Lung microvascular endothelial cell (primary cell): ENCODE data around the gene PSMB2. TPM values are rescaled to one million over a fixed set of nuclear protein-coding genes. Genes with fewer than 3 reads are reported as not detected.

Source experiments
- DNase-seq, 2 donors: peaks; one replicate each; pipeline versions ENCODE4 v3.0.0 to v3.0.0-alpha.2; 2010; ENCODE audit warnings: low read depth in 2 of 2
- total RNA-seq: library from RNA; depleted of rRNA; stranded (reverse); fragments of >200 nt; gene quantifications from 2 replicates; pipeline ENCODE4 v1.2.1, GENCODE V29; 2014

Gene PSMB2
- total RNA-seq, 1 donor from 2014 or later, result 13.5 TPM

DNA sequence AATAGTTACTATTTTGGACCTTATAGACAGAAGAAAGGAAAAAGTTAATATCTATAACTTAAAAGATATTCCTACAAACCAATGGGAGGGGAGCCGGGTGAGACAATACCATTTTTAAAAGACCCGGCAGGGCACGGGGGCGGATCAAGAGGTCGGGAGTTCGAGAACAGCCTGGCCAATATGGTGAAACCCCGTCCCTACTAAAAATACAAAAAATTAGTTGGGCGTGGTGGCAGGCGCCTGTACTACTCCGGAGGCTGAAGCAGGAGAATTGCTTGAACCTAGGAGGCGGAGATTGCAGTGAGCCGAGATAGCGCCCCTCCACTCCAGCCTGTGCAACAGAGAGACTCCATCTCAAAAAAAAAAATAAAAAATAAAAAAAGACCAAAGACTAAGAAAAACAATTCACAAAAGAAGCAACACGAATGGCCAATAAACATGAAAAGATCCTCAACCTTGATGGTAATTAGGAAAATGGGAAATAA lies 1.2 kb upstream of the PSMB2 start:
- no peak for DNase-seq

DNA sequence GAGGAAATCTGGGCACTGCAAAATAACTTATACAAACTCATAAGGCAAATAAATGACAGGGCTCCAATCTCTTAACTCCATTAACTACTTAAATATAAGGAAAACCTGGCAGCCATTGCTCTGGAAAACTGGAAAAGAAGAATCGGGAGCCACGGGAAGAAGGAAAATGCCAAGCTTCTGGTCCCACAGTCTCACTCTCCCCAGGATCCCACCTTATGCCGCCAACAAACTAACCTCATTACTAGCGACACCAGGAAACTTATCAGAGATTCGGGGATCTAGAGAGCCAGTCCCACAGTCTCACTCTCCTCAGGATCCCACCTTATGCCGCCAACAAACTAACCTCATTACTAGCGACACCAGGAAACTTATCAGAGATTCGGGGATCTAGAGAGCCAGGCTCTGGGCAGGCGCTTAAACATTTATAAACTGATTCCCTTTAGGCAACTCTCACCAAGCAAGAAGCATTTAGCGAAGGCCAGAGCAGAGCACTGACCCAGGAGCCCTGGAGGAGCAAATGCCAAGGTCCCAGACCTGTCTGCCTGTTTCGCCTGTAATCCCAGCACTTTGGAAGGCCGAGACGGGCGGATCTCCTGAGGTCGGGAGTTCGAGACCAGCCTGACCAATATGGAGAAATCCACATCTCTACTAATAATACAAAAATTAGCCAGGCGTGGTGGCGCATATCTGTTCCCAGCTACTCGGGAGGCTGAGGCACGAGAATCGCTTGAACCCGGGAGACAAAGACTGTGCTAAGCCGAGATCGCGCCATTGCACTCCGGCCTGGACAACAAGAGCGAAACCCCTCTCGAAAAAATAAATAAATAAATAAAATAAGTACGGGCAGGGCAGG lies 720 bp downstream of the PSMB2 start:
- no peak for DNase-seq

DNA sequence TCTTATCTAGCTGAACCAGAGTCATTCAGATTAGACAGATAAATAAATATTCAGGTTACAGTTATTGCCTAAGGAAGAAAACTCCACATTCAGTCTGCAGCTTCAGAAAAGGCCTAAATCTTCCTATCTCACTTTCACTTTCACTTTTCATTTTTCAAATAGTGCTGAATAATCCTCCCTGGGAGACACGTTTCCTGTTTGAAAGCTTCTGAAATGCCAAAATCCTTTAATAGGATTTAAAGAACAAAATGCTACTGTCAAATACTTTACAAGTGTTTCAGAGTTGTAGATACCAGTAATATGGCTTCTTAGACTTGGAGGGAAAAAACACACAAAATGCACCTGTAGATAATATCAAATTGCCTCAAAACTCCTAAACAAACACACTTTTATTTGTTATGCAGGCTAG lies 3.9 kb downstream of the PSMB2 start:
- DNase-seq, result peak; percentile 64 to 67

DNA sequence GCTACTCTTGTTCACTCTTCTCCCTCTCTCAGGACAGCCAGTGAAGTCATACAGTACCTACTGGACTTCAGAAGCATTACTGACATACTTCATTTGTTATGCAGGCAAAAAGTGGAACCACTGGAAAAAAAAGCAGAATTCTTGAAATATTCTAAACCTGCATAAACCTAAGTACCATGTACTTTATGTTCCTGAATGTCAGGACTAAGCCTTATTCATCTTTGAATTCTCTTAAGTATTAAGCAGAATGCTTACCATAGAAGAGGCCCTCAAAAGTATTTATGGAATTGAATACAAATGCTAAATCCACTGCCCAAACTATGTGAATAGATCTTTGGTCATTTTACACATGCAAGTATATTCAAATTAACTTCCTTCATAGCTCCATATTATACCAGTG lies 7.8 kb downstream of the PSMB2 start:
- no peak for DNase-seq

DNA sequence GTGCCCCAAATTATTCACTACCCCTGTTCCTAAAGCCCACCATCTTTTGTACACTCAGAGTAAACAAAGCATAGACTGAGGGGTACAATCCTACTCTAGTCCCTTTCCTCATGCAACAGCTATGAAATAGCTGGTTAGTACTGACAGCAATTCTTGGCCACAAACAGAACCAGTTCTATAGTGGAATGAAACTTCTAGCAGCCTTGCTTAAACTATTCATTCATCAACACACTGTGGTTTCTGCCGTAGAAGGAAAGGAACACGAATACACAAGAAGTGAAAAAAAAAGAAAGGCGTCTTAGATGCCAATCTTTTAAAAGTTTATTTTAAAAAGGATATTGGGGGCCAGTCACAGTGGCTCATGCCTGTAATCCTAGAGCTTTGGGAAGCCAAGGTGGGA lies 9.9 kb downstream of the PSMB2 start:
- no peak for DNase-seq

DNA sequence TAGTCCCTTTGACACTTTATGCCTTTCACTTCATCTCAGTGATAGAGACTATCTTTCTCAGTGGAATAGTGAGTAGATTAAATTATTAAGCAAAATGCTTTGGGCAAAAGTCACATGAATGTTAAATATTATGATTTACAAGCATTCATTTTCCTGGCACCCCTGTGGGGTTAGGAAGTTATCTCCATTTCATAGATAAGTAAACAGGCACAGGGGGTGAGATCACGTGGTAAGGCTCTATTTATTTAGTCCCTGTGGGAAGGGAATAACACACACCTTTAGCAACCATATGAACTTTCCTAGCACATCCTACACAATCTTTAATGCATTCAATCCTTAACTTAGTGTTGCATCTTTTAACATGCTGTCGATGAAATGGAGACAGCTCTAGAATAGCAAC lies 12.3 kb downstream of the PSMB2 start:
- peak in 1 of 2 donors; percentile 55 for DNase-seq

DNA sequence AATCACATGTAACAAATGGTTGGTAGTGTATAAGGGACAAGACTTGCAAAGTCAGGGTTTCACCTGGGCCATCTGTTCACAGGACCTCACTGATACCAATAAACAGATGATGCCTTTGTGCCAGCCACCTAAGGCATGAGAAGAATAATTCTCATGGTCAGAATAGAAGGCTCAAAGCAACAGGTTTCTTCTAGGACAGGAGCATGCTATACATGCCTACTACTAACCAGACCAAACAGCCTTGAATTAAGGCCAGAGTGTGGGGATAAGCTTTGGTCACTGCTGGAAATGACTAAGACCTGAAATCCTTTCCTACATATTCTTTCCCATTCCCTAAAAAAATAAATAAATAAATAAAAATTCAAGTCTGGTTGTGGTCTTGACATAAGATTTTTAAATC lies 17.5 kb downstream of the PSMB2 start:
- DNase-seq, result peak in 1 of 2 donors; percentile 5

DNA sequence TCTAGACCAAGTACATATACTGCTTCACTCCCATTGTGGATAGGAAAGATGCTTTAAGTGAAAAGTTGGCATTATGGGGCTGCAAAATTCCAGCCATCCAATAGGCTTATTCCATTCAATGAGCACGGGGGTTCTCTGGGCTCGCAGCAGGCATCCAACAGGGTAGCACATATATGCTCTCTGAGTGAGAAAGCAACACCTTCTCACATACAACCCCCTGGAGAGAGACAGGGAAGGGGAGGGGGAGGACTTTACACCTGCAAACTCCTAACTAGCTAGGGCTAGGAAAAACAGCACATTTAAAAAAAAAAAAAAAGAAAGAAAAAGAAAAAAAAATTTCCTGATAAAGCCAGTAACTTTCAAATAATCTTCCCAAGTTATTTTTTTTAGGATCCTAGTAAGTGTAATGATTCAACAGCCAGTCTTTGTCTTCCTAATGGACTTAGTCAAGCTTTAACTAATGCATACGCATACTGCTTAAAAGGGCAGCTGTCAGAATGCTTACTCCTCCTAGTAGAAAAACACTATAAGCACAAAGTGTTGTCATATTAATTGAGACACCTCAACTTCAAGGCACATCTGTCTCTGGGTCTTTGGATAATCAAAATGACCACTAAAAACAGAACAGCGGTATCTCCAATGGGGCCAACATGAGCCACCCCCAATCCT lies 18.7 kb downstream of the PSMB2 start:
- DNase-seq, result no peak

DNA sequence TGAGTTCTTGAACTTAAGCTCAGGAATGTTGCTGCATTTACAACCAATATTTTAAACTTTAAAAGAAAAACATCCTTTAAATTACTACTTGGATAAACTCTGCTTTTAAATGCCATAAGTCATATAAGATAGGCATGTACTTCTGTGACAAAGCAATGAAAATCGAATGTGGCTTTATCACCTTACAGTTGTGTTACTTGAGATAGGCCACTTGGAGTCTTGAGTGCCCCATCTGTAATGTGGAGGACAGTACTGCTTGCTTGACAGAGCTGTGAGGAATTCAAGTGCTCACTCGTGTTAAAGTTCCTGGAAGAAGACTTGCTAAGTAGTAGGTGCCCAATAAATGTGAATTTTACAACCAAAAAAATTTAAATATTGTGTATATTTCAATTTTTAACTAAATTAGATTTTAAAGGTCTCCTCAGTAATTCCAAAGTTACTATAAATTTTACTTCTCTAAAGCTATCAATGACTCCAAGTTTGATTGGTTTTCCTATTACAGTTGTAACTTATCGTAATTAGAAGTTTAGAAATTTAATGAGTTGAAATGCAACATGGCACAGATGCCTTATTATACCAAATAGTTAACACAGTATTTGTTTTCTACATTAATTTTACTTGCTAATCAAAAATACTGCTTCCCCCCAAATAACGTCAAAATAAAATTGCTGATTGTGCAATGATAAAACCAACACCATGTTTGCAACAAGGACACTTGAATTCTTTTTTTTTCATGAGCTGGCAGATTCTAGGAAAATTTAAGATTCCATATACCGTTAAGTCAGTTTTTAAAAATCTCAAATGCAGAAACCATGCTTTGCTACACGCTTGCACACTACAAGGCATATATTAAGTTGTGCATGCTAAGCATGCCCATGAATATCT lies 21.8 kb downstream of the PSMB2 start:
- DNase-seq, result no peak

DNA sequence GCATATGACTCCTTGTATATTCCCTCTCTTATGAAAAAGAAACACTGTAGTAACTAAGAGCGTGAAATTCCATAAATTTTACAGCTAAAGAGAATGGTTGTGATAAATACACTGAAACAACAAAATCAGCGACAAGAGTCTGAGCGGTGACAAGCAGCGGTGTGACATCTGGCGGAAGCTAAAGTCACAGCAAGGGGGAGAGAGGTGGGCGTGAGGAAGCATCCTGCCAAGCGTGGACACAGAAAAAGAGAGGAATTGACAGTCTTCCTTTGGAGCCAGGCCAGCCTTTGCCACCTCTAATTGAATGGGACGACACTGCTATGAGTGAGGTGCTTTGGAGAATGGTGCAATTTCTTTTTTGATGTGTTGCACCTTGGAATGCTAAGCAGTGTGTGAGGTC lies 25.9 kb downstream of the PSMB2 start:
- DNase-seq, result peak in 1 of 2 donors; percentile 43

DNA sequence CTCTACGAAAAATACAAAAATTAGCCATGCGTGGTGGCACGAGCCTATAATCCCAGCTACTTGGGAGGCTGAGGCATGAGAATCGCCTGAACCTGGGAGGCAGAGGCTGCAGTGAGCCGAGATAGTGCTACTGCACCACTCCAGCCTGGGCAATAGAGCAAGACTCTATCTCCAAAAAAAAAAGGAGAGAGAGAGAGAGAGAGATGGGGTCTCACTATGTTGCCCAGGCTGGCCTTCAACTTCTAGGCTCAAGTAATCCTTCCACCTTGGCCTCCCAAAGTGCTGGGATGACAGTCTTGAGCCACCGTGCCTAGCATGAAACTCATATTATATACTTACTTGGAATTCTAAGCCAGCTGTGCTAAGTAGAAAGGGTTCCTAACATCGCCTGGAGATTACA lies 29.7 kb downstream of the PSMB2 start:
- DNase-seq, result no peak

DNA sequence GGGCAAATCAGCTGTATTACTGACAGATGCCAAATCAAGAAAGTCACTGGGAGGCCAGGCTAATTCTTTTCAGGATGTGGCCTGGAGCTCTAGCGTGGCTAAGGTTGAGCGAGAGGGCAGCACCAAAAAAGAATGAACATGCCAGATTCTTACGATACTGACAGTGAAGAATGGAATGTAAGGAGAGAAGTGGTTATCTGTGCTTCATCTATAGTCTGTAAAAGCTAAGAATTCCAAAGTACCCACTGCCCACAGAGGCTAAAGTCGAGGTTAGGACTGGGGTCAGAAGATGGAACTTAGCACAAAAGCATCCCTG lies 35.5 kb downstream of the PSMB2 start:
- no peak for DNase-seq

DNA sequence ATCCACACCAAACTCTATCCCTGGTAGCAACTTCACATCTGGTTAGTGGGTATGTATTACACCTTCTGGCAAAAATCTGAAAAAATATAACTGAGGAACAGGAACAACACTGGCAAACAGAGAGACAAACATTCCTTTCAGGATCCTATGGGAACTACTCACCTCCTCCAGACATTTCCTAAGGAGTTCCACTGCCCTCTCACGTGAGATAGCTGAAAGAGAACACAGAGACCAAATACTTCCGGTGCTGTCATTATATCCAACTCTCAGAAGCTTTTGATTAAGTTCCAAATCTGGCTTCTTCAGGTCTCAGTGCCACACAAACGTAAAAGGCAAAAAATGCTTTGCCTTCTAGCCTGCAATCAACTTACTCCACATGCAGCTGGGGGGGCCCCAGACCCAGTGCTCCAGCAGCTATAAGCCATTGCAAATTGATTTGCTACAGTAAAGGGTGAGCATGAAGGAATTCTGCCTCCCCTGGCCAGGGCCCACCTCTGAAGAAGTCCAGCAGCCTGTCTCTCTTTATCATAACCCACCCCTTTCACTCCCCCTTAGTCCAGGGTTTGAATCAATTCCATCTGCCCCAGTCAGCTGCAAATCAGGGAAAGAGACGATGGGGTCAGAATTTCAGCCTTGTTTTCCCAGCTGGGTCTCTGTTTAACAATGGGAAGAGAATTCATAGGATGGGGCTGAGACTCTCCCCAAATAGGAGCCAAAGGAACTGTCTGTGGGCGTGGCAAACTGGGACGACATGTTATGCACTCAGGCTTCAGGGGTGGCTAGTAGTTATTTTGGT lies 36.1 kb downstream of the PSMB2 start:
- no peak for DNase-seq

DNA sequence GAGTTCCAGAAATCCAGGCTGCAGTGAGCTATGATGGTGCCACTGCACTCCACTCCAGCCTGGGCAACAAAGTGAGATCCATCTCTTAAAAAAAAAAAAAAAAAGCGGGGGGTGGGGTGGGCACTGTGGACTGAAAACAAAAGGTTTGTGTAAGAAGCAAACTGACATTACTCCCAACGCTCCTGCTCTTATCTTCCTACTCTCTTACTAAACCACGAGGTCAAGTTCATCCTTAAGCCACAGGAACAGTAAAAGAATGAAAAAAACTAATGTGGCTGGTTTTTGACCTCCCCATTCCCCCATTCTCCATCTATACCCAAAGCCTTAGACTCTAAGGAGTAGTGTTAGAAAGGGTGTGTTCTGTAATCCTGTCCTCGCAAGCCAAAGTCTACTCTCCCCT lies 37.4 kb downstream of the PSMB2 start:
- no peak for DNase-seq

DNA sequence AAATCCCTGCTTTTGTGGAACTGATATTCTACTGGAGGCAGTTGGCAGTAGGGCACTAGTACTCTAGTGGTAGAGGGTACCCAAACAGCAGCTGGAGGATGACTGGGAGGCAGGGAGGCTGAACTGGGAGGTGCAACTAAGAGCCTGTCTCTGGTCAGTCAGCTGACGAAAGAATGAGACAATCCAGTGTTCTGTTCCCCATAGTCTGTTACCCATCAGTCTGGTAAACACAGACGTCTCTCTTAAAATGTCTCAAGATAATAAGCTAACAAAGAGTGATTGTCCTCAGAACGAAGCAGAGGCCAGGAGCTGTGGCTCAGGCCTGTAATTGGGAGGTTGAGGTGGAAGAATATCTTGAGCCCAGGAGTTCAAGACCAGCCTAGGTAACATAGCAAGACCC lies 37.9 kb downstream of the PSMB2 start:
- DNase-seq, result no peak

DNA sequence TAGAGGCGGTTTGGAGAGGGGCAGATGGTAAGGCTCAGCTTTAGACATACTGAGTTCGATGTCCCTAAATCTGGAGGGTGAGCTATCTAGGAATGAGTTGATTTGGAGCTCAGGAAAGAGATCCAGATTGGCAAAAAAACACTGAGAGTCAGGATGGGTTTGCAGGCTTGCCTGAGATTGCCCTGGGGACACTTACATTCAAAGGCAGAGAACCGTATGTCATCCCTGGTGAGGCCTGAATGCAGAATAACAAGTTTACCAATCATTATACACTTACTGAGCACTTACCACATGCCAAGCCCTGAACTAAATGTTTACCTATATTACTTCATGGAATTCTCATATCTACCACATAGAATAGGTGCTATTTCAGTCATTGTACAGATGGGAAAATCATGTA lies 40.7 kb downstream of the PSMB2 start:
- no peak for DNase-seq

DNA sequence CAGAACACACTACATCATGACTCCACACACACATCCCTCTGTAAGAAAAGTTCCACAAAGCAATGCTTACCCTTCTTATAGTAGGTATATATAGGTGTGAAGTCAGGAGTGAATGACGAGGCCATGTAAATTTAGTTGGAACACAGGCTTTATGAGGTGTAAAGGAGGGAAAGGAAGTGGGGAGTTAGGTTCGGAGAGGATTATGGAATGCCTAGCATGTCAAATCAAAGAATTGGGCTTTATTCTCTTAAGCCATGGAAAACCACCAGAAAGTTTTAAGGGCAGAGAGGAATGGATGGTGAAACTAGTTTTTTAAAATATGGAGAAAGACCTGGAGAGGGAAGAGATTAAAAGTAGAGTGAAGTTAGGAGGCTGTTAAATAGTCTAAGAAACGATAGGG lies 41.9 kb downstream of the PSMB2 start:
- DNase-seq, result no peak

DNA sequence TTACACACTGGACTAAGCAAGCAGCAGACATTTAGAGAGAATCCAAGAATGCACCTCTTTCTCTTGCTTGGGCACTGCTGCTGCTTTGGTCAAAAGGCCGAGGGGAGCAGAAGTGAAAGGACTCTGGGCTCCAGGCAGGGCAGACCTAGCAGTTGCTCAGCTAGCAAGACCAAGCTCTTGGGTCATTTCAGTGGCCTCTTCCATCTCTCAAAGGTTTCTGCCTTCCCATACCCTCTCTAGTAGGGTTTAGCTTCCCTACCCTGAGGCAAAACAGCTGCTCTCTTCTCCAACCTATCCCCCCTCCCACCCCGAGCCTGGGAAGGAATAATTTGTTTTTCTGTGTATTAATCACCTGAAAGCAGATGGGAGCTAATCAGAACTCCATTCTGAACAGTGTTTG lies 42.4 kb downstream of the PSMB2 start:
- no peak for DNase-seq

DNA sequence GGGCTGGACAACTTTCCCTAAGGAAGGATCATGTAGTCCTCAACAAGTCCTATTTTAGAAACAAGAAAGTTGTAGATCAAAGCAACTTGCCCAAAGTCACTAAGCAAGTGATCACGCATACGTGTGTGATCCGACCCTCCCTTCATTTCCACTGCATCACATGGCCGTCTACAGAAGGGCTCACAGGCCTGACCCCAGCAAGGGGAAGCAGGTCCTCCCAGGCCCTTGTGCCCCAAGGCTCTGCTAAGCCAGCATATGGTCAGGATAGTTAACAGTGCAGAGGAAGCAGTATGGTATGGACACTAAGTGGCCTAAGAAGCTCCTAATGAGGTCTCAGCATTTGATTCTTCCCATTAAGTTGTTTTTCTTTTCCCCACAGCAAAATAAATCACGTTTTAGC lies 43.5 kb downstream of the PSMB2 start:
- DNase-seq, result no peak

DNA sequence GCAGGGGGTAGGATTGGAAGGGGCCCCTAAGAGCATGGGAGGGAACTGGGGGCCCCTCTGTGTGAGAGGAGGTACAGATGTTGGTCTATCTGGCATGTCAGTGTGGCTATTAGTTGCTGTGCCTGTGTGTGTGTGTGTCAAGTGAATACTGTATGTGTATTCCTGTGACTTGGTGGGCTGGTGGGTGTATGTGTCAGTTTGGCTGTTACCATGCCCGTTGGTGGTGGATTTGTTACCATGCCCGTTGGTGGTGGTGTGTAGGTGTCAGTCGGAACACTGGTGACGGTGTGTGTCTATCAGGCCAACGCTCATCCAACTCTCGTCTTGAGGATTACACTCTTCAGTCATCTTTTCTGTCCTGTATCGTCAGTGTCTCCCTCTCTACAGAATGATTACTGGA lies 45.6 kb downstream of the PSMB2 start:
- DNase-seq, result no peak

DNA sequence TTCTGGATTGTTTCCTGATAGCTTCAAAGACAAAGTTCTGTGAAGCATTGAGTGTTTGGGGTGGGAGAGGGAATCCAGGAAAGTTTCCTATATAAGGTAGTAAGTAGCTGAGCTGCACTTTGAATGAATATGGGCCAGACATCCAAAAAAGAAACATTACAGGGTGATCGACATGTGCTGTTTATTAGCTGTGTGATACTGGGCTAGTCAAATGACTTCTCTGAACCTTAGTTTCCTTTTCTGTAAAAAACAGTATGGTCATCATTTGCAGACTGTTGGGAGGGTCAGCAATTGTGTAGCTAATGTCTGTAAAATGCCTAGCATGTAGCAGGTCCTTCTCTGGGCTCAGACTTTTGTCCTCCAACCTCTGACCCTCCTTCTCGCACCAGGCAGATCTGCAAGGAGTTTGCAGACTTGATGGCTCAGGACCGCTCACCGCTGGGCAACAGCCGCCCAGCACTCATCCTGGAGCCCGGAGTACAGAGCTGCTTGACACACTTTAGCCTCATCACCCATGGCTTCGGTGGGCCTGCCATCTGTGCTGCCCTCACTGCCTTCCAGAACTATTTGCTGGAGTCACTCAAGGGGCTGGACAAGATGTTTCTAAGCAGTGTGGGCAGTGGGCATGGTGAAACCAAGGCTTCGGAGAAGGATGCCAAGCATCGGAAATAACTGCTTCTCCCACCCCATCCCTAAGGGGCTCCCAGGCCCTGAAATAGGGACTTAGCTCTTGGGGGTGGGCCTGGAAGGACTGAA lies 47.1 kb downstream of the PSMB2 start:
- no peak for DNase-seq
